HG03558 (cell line): Measurements from ENCODE around the gene SUPT6H.
"Not testable (repeated sequence)": the region's sequence is repeated elsewhere in the genome, so short reads cannot be mapped to it uniquely, and the experiment has no call there.

Experiments
- ATAC-seq: cut with Tn5 transposase; IDR thresholded peaks from one replicate; pipeline ENCODE4 v1.9.1; 2021; ENCODE audit warnings: moderate number of reproducible peaks; ENCODE audit not compliant: unreplicated experiment; ENCODE audit errors: extremely low read depth

SUPT6H gene

DNA sequence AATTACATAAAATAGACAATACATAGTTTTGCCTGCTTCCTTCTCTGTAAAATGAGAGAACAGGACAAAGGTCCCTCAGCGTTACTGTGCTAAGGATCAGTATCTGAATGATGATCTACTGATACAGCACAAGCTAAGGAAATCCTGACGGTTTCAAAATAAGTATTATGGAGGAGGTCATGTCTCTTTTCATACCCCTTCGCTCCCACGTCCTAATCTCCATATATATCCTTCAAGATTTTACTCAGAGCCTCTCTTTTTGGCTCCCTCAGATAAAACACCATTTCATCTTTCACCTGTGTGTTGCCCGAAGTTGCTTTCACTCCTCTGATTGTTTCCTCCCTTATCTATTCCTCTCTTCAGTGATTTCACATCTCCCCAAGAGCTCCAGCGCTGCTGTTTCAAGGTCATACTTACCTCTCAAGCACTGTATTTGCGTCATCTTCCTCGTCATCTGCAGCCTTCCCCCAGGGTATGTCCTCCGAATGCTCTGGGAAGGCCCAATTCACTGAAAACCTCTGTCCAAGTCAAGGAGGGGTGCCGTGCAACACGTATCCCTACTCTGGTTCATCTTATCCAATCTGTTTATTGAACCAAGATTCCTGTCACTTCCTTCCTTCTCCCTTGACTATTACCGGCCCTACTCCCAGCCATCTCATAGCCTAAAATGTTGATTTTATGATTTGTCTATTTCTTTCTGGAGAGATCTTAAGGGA lies 15.8 kb upstream of the SUPT6H start:
- no peak for ATAC-seq

GRCh38 chr17:28648698-28649097 lies 13.3 kb upstream of the SUPT6H start:
- ATAC-seq: no peak

DNA sequence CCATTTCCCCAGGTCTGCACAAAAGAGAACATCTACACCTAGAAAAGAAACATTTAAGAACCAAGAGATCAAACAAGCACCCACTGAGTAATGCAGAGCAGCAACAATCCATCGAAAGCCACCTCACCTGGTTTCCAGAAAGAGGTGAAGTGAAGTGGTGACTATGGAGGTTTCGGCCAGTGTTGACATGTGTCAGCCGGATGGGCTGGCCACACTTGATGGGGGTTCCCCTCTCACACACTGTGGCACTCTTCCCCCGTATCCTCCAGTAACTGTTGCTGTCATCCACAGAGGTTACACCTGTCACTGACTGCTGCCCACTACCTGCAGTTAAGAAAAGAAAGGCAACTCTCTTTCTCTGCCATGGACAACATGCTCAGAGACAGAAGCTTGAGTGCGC lies 6.8 kb upstream of the SUPT6H start:
- ATAC-seq: no peak

- ATAC-seq: no peak
Observed at GRCh38 chr17:28657756-28658155, 4.2 kb upstream of the SUPT6H start.

DNA sequence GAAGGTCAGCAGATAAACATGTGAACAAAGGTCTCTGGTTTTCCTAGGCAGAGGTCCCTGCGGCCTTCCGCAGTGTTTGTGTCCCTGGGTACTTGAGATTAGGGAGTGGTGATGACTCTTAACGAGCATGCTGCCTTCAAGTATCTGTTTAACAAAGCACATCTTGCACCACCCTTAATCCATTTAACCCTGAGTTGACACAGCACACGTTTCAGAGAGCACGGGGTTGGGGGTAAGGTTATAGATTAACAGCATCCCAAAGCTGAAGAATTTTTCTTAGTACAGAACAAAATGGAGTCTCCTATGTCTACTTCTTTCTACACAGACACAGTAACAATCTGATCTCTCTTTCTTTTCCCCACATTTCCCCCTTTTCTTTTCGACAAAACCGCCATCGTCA lies 3.7 kb upstream of the SUPT6H start:
- ATAC-seq: not testable (repeated sequence)

- not testable (repeated sequence) for ATAC-seq
Observed at GRCh38 chr17:28658766-28659496, 3.1 kb upstream of the SUPT6H start.

GRCh38 chr17:28659497-28659881 lies 2.5 kb upstream of the SUPT6H start:
- not testable (repeated sequence) for ATAC-seq

DNA sequence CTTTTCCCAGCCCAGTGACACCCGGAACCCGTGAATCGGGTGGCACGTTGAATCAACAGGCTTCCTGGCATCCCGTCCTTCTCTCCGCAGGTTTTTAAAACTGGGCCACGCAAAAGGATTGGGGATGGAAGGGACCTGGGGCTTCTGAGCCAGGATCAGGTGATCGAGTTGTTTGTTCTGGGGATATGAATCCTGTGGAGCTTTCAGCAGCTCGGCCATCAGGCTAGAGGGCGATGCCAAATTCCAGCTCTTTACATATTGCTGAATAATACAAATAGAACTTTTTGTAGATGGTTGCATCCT lies 473 bp downstream of the SUPT6H start:
- ATAC-seq: no peak

DNA sequence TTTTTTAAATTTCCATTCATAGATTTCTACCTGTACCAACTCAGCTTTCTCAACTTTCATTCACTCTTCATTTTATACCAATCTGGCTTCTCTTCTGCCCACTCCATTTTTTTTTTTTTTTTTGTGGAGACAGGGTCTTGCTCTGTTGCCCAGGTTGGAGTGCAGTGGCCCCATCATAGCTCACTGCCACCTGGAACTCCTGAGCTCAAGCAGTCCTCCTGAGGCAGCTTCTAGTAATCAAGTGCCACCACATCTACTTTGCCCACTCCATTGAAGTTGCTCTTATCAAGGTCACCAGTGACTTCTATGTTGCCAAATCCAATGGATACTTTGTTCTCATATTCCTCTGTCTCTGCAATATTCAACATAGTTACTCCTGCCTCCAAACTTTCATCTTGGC lies 1.7 kb downstream of the SUPT6H start:
- no peak for ATAC-seq

DNA sequence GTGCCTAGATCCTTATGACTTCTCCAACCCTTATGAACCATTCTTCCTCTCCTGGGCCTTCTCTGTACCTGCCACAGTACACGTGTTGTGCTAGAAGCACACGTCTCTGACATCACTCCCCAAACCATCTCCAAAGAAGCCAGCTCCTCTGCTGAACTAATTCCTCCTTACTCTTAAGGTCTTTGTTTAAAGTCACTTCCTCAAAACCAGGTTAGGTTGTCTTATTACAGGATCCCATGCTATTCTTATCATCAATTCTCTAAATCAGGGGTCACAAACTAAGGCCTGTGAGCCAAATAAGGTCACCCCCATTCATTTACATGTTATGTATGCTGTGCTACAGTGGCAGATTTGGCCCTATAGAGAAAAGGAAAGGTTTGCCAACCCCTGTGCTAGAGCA lies 4.0 kb downstream of the SUPT6H start:
- no peak for ATAC-seq

DNA sequence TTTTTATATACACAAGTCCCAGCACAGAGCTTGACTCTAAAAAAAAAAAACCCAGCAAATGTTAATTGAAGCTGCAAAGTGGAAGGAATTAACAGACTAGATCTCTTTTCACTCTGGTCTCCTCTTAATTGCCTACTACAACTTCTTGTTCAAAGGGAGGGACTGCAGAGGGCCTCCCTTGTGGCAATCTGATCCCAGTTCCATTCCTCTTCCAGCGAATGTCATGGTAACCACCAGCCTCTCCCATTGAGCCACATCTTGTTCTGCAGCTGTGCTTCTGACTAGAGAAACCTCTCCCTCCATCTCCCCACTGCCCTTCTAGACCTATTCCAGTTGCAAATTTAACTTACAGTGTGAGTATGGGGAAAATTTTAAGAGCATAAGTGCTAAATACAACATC lies 5.9 kb downstream of the SUPT6H start:
- ATAC-seq: no peak

- no peak for ATAC-seq
Observed at GRCh38 chr17:28669918-28670317, 7.9 kb downstream of the SUPT6H start.

- no peak for ATAC-seq
Observed at GRCh38 chr17:28675490-28675889, 13.5 kb downstream of the SUPT6H start.

DNA sequence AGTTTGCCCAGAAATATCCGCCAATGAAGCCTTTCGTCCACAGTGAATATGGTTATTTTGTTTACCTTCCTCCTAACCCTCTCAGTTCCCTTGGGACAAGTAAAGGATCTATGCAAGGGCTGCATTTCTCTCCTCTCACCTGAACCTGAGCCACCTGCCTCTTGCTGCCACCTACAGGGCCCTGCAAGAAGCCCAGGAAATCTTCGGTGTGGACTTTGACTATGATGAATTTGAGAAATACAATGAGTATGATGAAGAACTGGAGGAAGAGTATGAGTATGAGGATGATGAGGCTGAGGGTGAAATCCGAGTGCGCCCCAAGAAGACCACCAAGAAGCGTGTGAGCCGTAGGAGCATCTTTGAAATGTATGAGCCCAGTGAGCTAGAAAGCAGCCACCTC lies 14.0 kb downstream of the SUPT6H start:
- no peak for ATAC-seq

- ATAC-seq: no peak
Observed at GRCh38 chr17:28682655-28683054, 20.6 kb downstream of the SUPT6H start.

DNA sequence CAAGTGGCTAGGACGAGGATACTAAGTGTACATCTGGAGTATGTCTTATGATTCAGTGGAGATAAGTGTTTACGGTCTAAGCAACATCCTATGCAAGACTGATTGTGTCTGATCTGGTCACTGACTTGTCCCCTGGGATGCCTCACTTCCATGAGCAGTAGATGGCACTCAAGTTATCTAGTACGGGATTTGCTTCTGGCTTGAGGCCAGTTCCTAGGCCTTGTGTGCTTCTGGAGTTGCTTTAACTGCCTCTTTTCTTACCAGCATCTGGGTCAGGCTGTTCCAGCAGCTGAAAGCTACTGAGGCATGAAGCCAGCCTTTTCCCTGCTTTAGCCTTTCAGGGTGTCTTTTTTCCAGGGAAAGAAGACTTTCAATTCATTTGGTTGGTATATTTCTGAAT lies 23.0 kb downstream of the SUPT6H start:
- ATAC-seq: no peak

- ATAC-seq: no peak
Observed at GRCh38 chr17:28685366-28685765, 23.4 kb downstream of the SUPT6H start.

GRCh38 chr17:28686296-28686695 lies 24.3 kb downstream of the SUPT6H start:
- ATAC-seq: no peak

DNA sequence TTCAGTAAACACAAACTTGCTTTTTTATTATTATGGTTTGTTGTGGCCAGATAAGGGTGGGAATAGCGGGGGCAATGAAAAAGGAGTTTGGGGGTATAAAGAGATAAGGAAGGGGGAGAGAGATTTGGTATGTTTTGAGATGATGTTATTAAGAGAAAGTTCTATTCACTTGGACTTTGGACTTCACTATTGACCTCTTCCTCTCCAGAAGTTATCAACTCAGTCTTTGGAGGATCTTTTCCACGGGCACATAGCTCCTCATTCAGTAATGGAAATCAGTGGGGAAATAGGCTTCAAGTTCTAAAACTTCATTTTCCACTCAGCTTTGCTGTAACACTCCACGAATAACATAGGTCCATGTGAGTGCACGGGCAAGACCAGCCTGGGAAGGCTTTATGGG lies 26.5 kb downstream of the SUPT6H start:
- no peak for ATAC-seq

DNA sequence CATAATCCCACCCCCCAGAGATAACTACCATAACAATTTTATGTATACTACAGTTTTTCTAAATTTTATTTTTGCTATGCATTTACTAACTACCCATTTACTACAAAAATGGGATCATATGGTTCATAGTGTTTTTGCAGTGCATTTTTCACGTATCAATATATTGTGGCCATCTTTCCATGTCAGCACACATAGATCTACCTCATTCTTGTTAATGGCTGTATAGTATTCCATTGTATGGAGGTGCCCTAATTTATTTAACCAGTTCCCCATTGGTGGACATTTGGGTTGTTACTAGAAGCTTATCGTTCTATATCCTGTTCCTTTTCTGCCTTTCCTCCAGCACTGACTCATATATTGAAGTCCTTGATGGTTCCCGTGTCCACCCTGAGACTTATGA lies 27.0 kb downstream of the SUPT6H start:
- no peak for ATAC-seq

DNA sequence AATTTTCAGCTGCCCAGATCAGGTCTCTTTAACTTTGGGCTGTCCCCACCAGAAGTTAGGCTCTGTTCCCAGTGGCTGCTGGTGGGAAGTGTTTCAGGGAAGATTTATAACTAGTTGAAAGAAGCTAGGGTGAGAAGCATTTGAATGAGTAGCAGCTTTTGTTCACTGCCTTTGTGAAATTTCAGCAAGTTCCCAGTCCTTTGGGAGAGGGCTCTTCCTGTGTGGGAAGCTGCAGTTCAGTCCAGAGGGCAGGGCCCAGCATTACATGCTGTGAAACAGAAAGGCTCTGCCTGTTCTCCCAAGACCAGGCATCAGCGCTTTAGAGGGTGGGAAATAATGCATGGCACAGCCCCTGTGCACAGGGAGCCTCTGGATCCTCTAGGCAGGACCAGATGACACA lies 31.9 kb downstream of the SUPT6H start:
- ATAC-seq: no peak

DNA sequence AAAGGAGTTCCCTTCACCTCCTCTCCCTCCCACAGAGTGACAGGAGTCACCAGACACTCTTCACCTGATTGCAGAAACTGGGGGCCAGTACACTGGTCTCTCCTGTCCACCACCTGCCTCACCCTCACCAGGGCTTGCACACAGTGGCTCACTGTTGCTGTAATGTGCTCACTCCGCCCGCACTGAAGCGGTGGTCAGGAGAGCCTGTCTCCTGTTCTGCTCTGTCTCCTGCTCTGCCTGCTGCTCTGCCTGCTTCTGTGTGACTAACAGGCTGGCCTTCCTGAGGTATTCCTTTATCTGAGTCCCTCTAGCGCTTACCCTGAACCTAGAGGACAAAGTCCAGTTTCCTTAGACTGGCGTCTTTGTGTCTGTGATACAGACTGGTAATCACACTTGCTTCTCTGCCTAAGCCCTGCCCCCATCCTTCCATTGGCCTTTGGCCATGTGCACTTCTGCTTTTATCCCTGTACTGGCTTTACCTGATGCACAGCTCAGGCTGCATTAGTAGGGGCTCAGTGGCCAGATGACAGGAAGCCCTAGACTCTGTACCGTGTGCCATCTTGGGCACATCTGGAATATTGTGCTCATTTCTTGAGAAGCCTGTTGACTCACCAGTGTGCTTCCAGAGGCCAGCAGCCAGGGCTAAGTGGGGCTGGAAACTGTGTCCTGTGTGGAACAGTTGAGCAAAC lies 36.4 kb downstream of the SUPT6H start:
- ATAC-seq: no peak
